Esophagus squamous epithelium (tissue), 4 donors: Measurements from ENCODE around the gene SYT6.

ENCODE experiments used
- POLR2A ChIP-seq, 4 donors: fragments of 450-650 bp; IDR thresholded peaks; one replicate each; pipeline ENCODE4 v1.6.1; 2017; ENCODE audit warnings: antibody characterized with exemption in 4 of 4, mild to moderate bottlenecking in 4 of 4, moderate library complexity in 3 of 4
- TF ChIP-seq, protein P1 (sequence below), 6 experiments: fragments of 450-650 bp in 4 of 6; fragments of 200-600 bp in 2 of 6; sonication (generic) in 2 of 6; IDR thresholded peaks; one replicate each; pipeline ENCODE4 v1.5.1; 2016 to 2019; ENCODE audit warnings: antibody characterized with exemption in 6 of 6, mild to moderate bottlenecking in 4 of 6, moderate library complexity in 4 of 6

DNA sequence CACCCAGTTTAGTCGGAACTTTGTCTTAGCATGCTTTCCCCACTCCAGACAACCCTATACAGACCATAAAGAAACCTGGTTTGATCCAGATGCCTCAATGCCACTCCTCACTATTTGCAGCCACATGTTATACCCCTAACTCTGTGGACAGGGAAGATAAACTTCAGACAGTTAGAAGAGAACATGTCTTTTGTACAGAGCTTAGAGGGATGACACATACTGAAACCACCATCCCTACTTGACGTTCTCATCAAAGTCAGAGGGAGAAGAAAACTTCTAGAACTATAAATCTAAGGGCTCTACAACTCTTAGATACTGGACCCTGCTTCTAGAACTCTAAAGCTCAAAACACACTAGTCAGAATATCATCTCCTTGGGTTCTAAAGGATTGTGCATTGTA, 3.7 kb downstream of the SYT6 start:
- TF ChIP-seq, protein P1, sequence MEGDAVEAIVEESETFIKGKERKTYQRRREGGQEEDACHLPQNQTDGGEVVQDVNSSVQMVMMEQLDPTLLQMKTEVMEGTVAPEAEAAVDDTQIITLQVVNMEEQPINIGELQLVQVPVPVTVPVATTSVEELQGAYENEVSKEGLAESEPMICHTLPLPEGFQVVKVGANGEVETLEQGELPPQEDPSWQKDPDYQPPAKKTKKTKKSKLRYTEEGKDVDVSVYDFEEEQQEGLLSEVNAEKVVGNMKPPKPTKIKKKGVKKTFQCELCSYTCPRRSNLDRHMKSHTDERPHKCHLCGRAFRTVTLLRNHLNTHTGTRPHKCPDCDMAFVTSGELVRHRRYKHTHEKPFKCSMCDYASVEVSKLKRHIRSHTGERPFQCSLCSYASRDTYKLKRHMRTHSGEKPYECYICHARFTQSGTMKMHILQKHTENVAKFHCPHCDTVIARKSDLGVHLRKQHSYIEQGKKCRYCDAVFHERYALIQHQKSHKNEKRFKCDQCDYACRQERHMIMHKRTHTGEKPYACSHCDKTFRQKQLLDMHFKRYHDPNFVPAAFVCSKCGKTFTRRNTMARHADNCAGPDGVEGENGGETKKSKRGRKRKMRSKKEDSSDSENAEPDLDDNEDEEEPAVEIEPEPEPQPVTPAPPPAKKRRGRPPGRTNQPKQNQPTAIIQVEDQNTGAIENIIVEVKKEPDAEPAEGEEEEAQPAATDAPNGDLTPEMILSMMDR (IDR thresholded peaks at IDR 0.05) = no peak
- no peak for TF ChIP-seq POLR2A (IDR thresholded peaks at IDR 0.05)
